Ishikawa (cell line): ENCODE data around the gene ERBB4.

Experiments used
- CEBPB ChIP-seq: IDR thresholded peaks from 2 replicates; pipeline ENCODE4 v1.6.1; 2012
- CREB1 ChIP-seq: IDR thresholded peaks from 2 replicates; pipeline ENCODE4 v1.6.1; 2012; ENCODE audit warnings: low read depth
- EGR1 ChIP-seq: IDR thresholded peaks from 2 replicates; pipeline ENCODE4 v1.6.1; 2012
- EP300 ChIP-seq: IDR thresholded peaks from 2 replicates; pipeline ENCODE4 v1.6.1; 2012; ENCODE audit warnings: borderline replicate concordance
- FOXM1 ChIP-seq: IDR thresholded peaks from 2 replicates; pipeline ENCODE4 v1.6.1; 2012; ENCODE audit warnings: low read depth, borderline replicate concordance
- NFIC ChIP-seq: IDR thresholded peaks from 2 replicates; pipeline ENCODE4 v1.6.1; 2012
- RAD21 ChIP-seq: IDR thresholded peaks from 2 replicates; pipeline ENCODE4 v1.6.1; 2012; ENCODE audit warnings: low read depth
- REST ChIP-seq: IDR thresholded peaks from 2 replicates; pipeline ENCODE4 v1.6.1; 2012; ENCODE audit warnings: low read depth, mild to moderate bottlenecking
- TAF1 ChIP-seq: IDR thresholded peaks from 2 replicates; pipeline ENCODE4 v1.6.1; 2012; ENCODE audit warnings: low read depth, mild to moderate bottlenecking
- TCF12 ChIP-seq: IDR thresholded peaks from 2 replicates; pipeline ENCODE4 v1.6.1; 2012; ENCODE audit warnings: low read depth
- TEAD4 ChIP-seq: IDR thresholded peaks from 2 replicates; pipeline ENCODE4 v1.6.1; 2012
- USF1 ChIP-seq: IDR thresholded peaks from 2 replicates; pipeline ENCODE4 v1.6.1; 2012
- YY1 ChIP-seq: IDR thresholded peaks from 2 replicates; pipeline ENCODE4 v1.6.1; 2012; ENCODE audit warnings: low read depth
- ZBTB7A ChIP-seq: IDR thresholded peaks from 2 replicates; pipeline ENCODE4 v1.6.1; 2012; ENCODE audit warnings: low read depth
- TF ChIP-seq, protein P1 (sequence below): IDR thresholded peaks from 2 replicates; pipeline ENCODE4 v1.6.1; 2012

Gene ERBB4

DNA sequence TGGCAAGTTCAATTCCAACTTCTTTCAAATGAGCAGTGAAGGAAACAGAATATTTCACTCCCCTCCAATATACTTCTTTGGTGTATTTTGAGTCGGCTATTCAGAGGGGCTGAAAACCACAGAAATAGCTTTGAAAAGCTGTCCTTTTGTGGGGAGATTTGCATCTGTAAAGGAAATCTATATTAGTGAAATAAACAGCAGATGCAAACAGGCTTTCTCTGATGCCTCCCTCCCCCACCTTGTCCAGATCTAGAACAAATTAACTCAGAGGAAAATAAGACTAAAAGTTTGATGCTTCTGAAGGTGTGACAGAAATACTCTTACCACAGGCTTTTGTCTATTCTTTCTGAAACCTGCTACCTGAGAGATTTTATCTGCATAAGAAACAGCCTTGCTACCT is 1173.7 kb downstream of the ERBB4 start:
- no peak for TF ChIP-seq NFIC
- TF ChIP-seq, protein P1, sequence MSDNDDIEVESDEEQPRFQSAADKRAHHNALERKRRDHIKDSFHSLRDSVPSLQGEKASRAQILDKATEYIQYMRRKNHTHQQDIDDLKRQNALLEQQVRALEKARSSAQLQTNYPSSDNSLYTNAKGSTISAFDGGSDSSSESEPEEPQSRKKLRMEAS = no peak
- TF ChIP-seq USF1 = no peak
- no peak for TF ChIP-seq REST
- TF ChIP-seq TAF1 = no peak
- no peak for TF ChIP-seq EGR1

DNA sequence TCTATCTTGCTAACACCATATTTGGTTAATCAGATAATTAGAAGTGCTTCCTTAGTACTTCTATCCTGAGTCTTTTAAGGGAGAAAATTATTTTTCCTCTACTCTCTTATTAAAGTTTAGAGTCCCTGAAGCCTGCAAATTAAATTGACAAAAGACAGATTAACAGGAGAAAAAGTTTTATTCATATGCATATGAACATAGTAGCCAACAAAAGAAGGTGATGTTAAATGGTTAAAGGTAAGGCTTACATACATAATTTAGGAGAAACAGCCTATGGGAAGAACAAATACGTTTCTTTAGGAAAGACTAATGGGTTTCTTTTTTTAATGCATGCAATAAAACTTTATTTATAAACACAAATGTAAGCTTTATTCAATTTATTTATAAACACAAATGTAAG is 1177.2 kb downstream of the ERBB4 start:
- TF ChIP-seq, protein P1 = no peak
- TF ChIP-seq ZBTB7A (no peak), EP300 (no peak), RAD21 (no peak), NFIC (no peak), YY1 (no peak)

GRCh38 chr2:211359347-211359746 is 1179.3 kb downstream of the ERBB4 start:
- TF ChIP-seq ZBTB7A = no peak
- TF ChIP-seq REST = no peak
- TF ChIP-seq TEAD4 = no peak
- no peak for TF ChIP-seq USF1
- no peak for TF ChIP-seq EGR1
- TF ChIP-seq CREB1 = no peak
- TF ChIP-seq TAF1 = no peak
- no peak for TF ChIP-seq RAD21
- TF ChIP-seq, protein P1 = no peak
- no peak for TF ChIP-seq FOXM1
- TF ChIP-seq EP300 = no peak
- TF ChIP-seq CEBPB = no peak
- no peak for TF ChIP-seq YY1
- TF ChIP-seq NFIC = no peak
- TF ChIP-seq TCF12 = no peak

DNA sequence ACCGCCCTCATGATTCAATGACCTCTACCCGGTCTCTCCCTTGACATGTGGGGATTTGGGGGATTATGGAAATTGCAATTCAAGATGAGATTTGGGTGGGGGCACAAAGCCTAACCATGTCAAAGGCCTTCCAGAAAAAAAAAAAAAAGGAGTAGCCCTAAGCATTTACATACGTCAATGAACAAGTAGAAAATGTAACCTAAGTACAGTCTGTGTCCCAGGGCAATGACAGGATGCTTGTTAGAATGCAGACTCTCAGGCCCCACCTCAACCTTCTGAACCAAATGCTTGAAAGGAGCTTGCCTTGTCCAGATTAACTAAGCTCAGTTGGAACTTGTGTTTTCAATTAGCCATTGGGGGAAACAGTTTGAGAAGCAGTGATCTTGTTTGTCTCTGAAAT is 1180.1 kb downstream of the ERBB4 start:
- TF ChIP-seq REST (no peak), CREB1 (no peak), RAD21 (no peak), NFIC (no peak)

GRCh38 chr2:211354481-211354880 is 1184.1 kb downstream of the ERBB4 start:
- TF ChIP-seq TAF1 (no peak), USF1 (no peak), EP300 (no peak), REST (no peak)
- TF ChIP-seq, protein P1 = no peak
